HepG2 (cell line): ENCODE measurements around the gene CNOT2. TPM values are rescaled to one million over a fixed set of nuclear protein-coding genes. Genes with fewer than 3 reads are reported as not detected.

Experiments
- AGO1 ChIP-seq: fragments of 200-400 bp; formaldehyde crosslinking; IDR thresholded peaks from 2 replicates; pipeline ENCODE4 v1.6.1; 2017; ENCODE audit warnings: mild to moderate bottlenecking, low read depth, low read length, moderate library complexity; ENCODE audit not compliant: poor library complexity, severe bottlenecking
- CHD4 ChIP-seq: fragments of 200-600 bp; sonication (generic); IDR thresholded peaks from 2 replicates; pipeline ENCODE4 v1.7.0; 2017; ENCODE audit warnings: mild to moderate bottlenecking, low read length, borderline replicate concordance
- DNMT3B ChIP-seq: conservative IDR thresholded peaks from 2 replicates; pipeline ENCODE4 v1.6.1; 2016; ENCODE audit warnings: missing biosample characterization, control low read depth
- EEA1 ChIP-seq: sonication (generic); formaldehyde crosslinking; IDR thresholded peaks from 2 replicates; pipeline ENCODE4 v1.5.1; 2020; ENCODE audit warnings: mild to moderate bottlenecking, missing genetic modification reagents, borderline replicate concordance
- GATA4 ChIP-seq: sonication (generic); IDR thresholded peaks from 2 replicates; pipeline ENCODE4 v1.6.1; 2016; ENCODE audit warnings: antibody characterized with exemption, low read depth, borderline replicate concordance
- HDAC1 ChIP-seq: sonication (generic); formaldehyde crosslinking; IDR thresholded peaks from 2 replicates; pipeline ENCODE4 v1.5.1; 2020; ENCODE audit warnings: mild to moderate bottlenecking, missing genetic modification reagents
- KDM2A ChIP-seq: sonication (generic); formaldehyde crosslinking; IDR thresholded peaks from 2 replicates; pipeline ENCODE4 v1.4.0; 2020; ENCODE audit warnings: low read depth, missing genetic modification reagents, borderline replicate concordance
- MED1 ChIP-seq: sonication (generic); formaldehyde crosslinking; IDR thresholded peaks from 2 replicates; pipeline ENCODE4 v1.4.0; 2020; ENCODE audit warnings: missing genetic modification reagents
- MZF1 ChIP-seq: sonication (generic); formaldehyde crosslinking; IDR thresholded peaks from 2 replicates; pipeline ENCODE4 v1.8.1; 2023; ENCODE audit warnings: mild to moderate bottlenecking, missing genetic modification reagents, borderline replicate concordance
- NFRKB ChIP-seq: fragments of 450-650 bp; IDR thresholded peaks from 2 replicates; pipeline ENCODE4 v1.6.1; 2017
- PRPF4 ChIP-seq: fragments of 200-400 bp; formaldehyde crosslinking; IDR thresholded peaks from 2 replicates; pipeline ENCODE4 v1.6.1; 2016; ENCODE audit warnings: low read length, low read depth; ENCODE audit not compliant: poor library complexity, severe bottlenecking
- SMC3 ChIP-seq: IDR thresholded peaks from 2 replicates; pipeline ENCODE4 v1.6.1; 2011; ENCODE audit warnings: low read length, improper control_type of control experiment
- TFDP1 ChIP-seq: IDR thresholded peaks from 2 replicates; pipeline ENCODE4 v1.6.1; 2016; ENCODE audit warnings: missing compliant biosample characterization, missing genetic modification reagents, borderline replicate concordance
- UBTF ChIP-seq: sonication (generic); formaldehyde crosslinking; IDR thresholded peaks from 2 replicates; pipeline ENCODE4 v1.4.0; 2020; ENCODE audit warnings: mild to moderate bottlenecking, missing genetic modification reagents
- ZFYVE20 ChIP-seq: sonication (generic); formaldehyde crosslinking; IDR thresholded peaks from 2 replicates; pipeline ENCODE4 v1.8.0; 2023; ENCODE audit warnings: low read depth, mild to moderate bottlenecking, moderate library complexity, missing genetic modification reagents, borderline replicate concordance
- ZMYM4 ChIP-seq: sonication (generic); formaldehyde crosslinking; IDR thresholded peaks from 2 replicates; pipeline ENCODE4 v1.8.1; 2023; ENCODE audit warnings: mild to moderate bottlenecking, missing genetic modification reagents
- ZNF543 ChIP-seq: sonication (generic); formaldehyde crosslinking; IDR thresholded peaks from 2 replicates; pipeline ENCODE4 v1.4.0; 2020; ENCODE audit warnings: mild to moderate bottlenecking, missing genetic modification reagents
- ZNF576 ChIP-seq: sonication (generic); formaldehyde crosslinking; IDR thresholded peaks from 2 replicates; pipeline ENCODE4 v1.4.0; 2020; ENCODE audit warnings: mild to moderate bottlenecking, missing genetic modification reagents
- ZNF782 ChIP-seq: sonication (generic); formaldehyde crosslinking; IDR thresholded peaks from 2 replicates; pipeline ENCODE4 v1.4.0; 2020; ENCODE audit warnings: missing genetic modification reagents, mild to moderate bottlenecking, borderline replicate concordance
- ZNF792 ChIP-seq: IDR thresholded peaks from 2 replicates; pipeline ENCODE4 v1.6.1; 2016
- polyA plus RNA-seq, 8 experiments: library from polyadenylated mRNA; depleted of rRNA in 3 of 8; stranded (reverse) in 7 of 8; unstranded in 1 of 8; fragments of >200 nt; fragmentation: Illumina TruSeq in 4 of 8; extraction: Trizol in 4 of 8; gene quantifications; 2 replicates each; pipeline versions ENCODE4 v1.2.1 to v1.2.3, GENCODE V29; 2011 to 2016; ENCODE audit warnings: low read depth in 4 of 8, missing spikeins in 1 of 8, mixed read lengths in 1 of 8; ENCODE audit not compliant: insufficient read depth in 1 of 8
- total RNA-seq, 5 experiments: library from RNA; depleted of rRNA; stranded (reverse); fragments of >200 nt; fragmentation: Illumina TruSeq; extraction: Trizol; gene quantifications; 2 replicates each; pipeline ENCODE4 v1.2.3, GENCODE V29; 2016; ENCODE audit warnings: low read depth in 1 of 5
- TF ChIP-seq, protein P1 (sequence below): sonication (generic); formaldehyde crosslinking; IDR thresholded peaks from 2 replicates; pipeline ENCODE4 v1.4.0; 2020; ENCODE audit warnings: mild to moderate bottlenecking, low read depth, missing genetic modification reagents

Gene CNOT2
- total and polyA plus RNA-seq, 2 of the 13 experiments (the other 11 are each of a cell fraction or from before 2014, with no cell fraction given): 54.5 to 76.6 TPM

DNA sequence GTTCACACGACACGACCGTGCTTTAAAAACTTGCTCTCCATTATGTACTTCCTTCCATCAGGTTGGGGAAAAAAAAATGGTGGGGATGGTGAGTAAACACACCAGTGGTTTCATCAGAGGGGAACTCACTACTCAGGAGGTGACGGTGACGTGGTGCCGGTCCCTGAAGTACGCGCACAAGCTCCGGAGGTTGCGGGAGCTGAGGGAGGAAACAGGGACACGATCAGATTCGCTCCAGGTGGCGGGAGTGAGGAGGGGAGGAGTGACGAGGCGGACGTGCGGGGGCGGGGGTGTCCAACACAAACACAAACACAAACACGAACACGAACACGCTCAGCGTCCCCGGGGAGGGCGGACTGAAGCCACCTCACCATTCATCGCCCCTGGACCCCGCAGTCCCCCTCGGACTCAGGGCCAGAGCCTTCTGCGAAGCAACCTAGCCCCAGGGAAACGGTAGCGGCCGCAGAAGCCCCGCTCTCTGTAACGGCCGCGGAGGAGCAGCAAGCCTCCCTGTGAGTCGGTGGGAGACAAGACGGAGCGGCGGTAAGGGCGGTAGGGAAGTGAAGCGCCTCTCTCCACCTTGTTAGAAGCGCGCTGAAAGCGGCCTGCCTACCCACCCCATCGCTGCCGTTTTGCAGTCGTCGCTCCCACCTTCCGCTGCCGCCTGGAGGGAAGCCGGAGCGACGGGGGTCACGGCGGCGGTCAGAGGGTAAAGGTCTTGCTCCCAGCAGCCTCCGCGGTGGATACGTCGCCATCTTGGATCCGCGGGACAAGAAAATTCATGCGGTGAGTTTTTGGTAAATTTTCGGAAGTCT is at the start of gene CNOT2 (continued):
- TF ChIP-seq CHD4 (no peak), MZF1 (CRISPR knock-in tag) (0 out of 2 replicates have a peak, but pooled peaks have one; percentile 39), ZNF792 (CRISPR knock-in tag) (peak; percentile 82; the same call in 1 of the 2 replicates), KDM2A (CRISPR knock-in tag) (peak; percentile 70), DNMT3B (CRISPR knock-in tag) (peak; percentile 25; the same call in 1 of the 2 replicates), MED1 (CRISPR knock-in tag) (peak; percentile 55; the same call in 1 of the 2 replicates), ZFYVE20 (CRISPR knock-in tag) (0 out of 2 replicates have a peak, but pooled peaks have one; percentile 62), AGO1 (no peak), HDAC1 (CRISPR knock-in tag) (peak; percentile 90), UBTF (peak; percentile 90), NFRKB (no peak; the same call in 1 of the 2 replicates), PRPF4 (no peak), ZNF782 (CRISPR knock-in tag) (peak; percentile 58; the same call in 1 of the 2 replicates), EEA1 (CRISPR knock-in tag) (no peak), GATA4 (no peak; the same call in 1 of the 2 replicates), ZMYM4 (CRISPR knock-in tag) (peak; percentile 87), SMC3 (no peak), ZNF576 (CRISPR knock-in tag) (no peak), ZNF543 (no peak), TFDP1 (CRISPR knock-in tag) (peak; percentile 36; the same call in 1 of the 2 replicates)
- TF ChIP-seq, protein P1, sequence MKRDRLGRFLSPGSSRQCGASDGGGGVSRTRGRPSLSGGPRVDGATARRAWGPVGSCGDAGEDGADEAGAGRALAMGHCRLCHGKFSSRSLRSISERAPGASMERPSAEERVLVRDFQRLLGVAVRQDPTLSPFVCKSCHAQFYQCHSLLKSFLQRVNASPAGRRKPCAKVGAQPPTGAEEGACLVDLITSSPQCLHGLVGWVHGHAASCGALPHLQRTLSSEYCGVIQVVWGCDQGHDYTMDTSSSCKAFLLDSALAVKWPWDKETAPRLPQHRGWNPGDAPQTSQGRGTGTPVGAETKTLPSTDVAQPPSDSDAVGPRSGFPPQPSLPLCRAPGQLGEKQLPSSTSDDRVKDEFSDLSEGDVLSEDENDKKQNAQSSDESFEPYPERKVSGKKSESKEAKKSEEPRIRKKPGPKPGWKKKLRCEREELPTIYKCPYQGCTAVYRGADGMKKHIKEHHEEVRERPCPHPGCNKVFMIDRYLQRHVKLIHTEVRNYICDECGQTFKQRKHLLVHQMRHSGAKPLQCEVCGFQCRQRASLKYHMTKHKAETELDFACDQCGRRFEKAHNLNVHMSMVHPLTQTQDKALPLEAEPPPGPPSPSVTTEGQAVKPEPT (CRISPR knock-in tag): 0 out of 2 replicates have a peak, but pooled peaks have one; percentile 62
